GM18868 (cell line): Measurements from ENCODE around the gene RPL11.
A peak's percentile ranks its signal among the peaks of the same experiment; 100 is the strongest.
"Not testable (repeated sequence)": the region's sequence is repeated elsewhere in the genome, so short reads cannot be mapped to it uniquely, and the experiment has no call there.

Source experiments
- ATAC-seq: cut with Tn5 transposase; IDR thresholded peaks from one replicate; pipeline ENCODE4 v1.9.1; 2021; ENCODE audit warnings: mild to moderate bottlenecking, moderate library complexity; ENCODE audit not compliant: unreplicated experiment

RPL11 gene

DNA sequence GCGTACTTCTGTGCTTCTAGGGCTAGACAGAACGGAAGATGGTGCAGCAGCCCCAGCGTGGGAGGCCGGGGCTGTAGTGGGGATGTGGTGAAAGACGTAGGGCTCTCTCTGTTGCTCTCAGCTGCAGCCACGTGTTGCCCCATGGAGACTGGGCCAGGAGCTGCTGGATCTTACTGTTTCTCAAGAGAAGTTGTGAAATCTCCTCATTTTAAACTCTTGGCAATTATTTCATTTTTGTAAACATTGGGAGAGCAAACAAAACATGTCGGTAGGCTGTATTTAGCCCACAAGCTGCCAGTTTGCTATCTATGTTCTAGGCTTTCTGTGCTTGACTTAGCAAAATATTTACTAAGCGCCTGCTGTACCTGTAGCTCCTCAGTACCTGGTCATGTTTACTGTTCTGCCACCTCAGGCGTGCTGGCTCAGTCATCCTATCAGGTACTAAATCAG lies 35.8 kb downstream of the RPL11 start:
- ATAC-seq: no peak

DNA sequence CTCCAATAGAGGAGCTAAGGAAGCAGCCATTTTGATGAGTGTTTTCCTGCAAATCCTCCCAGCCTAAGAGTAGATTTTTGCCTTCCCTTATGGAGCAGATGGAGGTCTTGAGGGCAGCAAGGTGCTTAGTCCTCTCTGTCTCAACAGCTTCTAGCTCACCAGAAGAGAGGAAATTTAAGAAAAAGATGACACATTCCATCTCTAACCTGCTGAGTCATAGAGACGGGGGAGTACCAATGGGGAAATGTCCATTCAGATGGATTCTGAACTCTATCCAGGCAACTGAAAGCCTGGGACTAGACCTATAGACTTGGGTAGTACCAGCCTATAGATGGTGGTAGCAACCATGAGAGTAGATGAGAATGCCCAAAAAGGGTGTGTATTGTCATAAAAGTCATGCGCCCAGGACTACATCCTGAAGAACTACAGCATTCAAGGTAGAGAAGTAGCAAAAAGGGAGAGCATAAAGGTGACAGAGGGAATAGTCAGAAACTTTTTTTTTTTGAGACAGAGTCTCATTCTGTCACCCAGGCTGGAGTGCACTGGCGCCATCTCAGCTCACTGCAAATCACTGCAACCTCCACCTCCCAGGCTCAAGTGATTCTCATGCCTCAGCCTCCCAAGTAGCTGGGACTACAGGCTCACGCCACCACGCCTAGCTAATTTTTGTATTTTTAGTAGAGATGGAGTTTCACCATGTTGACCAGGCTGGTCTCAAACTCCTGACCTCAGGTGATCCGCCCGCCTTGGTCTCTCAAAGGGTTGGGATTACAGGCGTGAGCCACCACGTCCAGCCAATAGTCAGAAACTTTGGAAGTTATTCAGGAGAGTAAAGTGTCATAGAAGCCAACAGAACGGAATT lies 41.0 kb downstream of the RPL11 start:
- ATAC-seq: no peak

DNA sequence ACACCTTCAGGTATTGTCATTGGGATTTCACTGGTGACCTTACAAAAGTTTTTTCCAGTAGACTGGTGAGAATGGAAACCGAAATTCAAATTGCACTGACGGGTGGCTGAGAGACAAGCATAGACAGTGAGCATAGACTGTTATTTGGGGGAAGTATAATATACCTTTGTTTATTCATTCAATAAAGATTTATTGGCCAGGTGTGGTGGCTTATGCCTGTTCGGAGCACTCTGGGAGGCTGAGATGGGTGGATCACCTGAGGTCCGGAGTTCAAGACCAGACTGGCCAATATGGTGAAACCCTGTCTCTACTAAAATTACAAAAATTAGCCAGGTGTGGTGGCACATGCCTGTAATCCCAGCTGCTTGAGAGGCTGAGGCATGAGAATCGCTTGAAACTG lies 41.7 kb downstream of the RPL11 start:
- ATAC-seq: not testable (repeated sequence)

DNA sequence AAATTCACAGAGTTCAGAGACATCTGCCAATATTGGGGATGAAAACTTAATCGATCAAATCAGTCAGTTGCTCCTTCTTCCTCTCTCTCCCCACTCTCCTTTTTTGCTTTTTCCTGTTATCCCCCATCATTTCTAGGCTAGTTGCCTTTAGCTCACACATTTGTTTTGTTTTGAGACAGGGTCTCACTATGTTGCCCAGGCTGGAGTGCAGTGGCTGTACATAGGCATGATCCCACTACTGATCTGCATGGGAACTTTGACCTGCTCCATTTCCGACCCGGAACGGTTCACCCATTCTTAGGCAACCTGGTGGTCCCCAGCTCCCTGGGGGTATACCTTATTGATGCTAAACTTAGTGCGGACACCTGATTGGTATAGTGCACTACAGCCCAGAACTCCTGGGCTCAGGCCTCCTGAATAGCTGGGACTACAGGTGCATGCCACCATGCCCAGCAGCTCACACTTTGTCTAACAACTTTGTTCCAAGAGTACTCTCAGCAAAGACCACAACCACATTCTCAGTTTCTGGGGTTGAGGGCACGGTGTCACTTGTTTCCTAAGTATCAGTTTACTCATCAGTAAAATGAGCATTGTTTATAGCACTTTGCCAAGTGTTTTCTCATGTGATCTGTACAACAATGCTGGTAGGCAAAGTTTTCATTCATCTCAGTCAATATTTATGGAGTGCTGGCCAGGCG lies 45.0 kb downstream of the RPL11 start:
- no peak for ATAC-seq

DNA sequence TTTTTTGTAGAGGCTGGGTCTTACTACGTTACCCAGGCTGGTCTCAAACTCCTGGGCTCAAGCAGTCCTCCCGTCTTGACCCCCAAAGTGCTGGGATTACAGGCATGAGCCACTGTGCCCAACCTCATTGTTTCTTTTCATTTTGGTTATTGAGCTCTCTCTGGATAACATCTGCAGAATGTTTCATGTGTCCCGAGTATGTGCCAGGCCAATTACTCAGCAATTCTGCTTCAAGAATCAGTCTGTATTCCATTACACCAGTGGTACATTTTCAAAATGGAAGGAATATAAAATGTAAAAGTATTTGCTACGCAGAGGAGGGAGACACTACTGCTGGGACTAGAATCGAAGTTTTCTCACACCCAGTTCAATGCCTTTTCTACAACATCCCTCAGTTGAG lies 50.0 kb downstream of the RPL11 start:
- no peak for ATAC-seq

DNA sequence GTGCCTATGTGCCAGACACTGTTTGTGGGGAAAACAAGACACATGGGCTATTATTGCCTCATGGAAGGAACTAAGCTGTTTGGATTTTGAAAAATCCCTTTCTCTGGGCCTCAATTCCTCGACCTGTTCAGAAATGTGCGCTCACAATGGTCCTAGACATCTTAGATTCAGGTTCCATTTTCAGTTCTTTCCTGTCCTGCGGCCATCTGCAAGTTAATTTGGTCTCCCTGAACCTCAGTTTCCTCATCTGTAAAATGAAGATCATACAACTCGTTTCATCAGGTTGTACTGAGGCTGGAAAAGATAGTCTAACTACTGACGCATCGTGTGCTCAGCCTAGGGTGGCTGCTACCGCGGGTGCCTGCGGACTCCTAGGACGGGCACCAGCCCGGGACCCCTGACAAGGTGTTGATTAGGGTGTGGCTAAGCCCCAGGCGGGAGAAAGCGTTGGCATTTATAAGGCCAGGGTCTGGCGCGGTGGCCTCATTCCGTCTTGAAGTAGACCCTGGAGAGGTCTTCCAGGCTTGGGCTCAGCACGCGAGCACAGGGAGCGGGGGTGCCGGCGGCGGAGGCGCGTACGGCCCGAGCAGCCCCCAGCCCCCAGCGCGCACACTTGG lies 51.2 kb downstream of the RPL11 start:
- peak; percentile 24 for ATAC-seq

DNA sequence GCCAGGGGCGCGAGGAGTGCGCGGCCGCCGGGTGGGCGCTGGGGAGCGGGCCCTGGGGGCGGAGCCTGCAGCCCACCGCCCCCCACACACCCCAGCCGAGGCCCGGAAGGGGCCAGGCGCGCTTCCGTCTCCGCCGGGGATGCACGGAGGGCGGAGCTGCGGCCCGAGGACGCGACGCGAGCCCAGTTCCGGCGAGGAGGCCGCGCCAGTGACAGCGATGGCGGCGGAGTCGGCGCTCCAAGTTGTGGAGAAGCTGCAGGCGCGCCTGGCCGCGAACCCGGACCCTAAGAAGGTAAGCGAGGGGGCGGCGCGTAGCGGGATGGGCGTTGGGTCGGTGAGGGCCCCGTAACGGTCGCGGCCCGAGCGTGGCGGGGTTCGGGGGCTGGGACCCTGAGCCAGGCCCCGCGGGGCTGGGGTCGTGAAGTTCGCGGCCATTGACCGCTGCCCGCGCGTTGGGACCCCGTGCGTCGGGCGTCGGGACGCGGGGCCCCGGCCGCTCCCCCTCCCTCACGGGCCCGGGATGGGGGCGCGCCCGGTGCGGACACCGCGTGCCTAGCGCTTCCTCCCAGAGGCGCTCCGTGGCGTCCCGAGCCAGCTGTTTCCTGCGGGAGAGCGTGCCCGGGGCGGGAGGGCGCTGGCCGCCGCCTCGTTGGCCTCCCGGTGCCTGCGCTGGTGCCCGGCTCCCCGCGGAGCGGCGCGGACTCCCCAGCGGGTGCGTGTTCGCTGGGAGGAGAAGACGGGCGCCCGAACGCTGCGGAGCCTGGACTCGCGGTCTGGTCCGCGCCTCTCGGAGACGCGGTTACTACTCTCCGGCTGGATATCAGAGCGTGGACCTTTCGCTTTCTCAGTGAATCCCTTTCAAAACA lies 51.9 kb downstream of the RPL11 start, which contains the start of gene ELOA:
Gene ELOA (plus strand): TSS at position 185 of the 866 bp plus-strand sequence. CDS start 33 bp downstream, at position 218.
- ATAC-seq: peak; percentile 85

DNA sequence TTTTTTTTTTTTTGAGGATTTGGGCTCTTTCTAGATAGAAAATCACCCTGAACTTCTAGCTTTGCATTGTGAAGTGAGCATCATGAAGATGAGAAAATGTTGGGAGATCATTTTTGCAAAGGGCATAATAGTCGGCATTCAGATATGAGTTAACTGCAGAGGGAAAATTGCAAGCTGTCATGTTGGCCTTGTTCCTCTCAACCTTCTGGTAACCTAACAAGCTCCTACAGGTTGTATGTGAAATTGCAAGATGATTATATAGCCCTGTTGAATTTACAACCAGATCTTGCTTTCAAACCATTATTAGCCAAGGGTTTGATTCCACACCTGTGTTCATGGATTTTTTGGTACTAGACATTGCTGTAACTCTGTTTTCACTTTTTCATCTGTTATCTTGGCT lies 53.9 kb downstream of the RPL11 start:
- ATAC-seq: no peak
